IMR-90 (cell line): ENCODE measurements around the gene CRABP1.

Experiments
- BHLHE40 ChIP-seq: fragments of 150-350 bp; IDR thresholded peaks from 2 replicates; pipeline ENCODE4 v1.6.1; 2016; ENCODE audit warnings: mild to moderate bottlenecking, low read depth, low read length
- CEBPB ChIP-seq: IDR thresholded peaks from 2 replicates; pipeline ENCODE4 v1.6.1; 2012; ENCODE audit warnings: low read depth, low read length, improper control_type of control experiment
- CHD1 ChIP-seq: IDR thresholded peaks from 2 replicates; pipeline ENCODE4 v1.6.1; 2012; ENCODE audit warnings: low read depth, low read length, improper control_type of control experiment
- CTCF ChIP-seq: conservative IDR thresholded peaks from 2 replicates; pipeline ENCODE4 v1.5.1; 2012; ENCODE audit warnings: mild to moderate bottlenecking, low read depth, low read length, improper control_type of control experiment
- FOS ChIP-seq: fragments of 150-350 bp; IDR thresholded peaks from 2 replicates; pipeline ENCODE4 v1.6.1; 2016; ENCODE audit warnings: low read depth, low read length
- MAFK ChIP-seq: IDR thresholded peaks from 2 replicates; pipeline ENCODE4 v1.6.1; 2012; ENCODE audit warnings: low read depth, low read length, improper control_type of control experiment
- POLR2A ChIP-seq: IDR thresholded peaks from 2 replicates; pipeline ENCODE4 v1.6.1; 2012; ENCODE audit warnings: mild to moderate bottlenecking, low read depth, low read length
- RCOR1 ChIP-seq: IDR thresholded peaks from 2 replicates; pipeline ENCODE4 v1.6.1; 2012; ENCODE audit warnings: mild to moderate bottlenecking, low read length, improper control_type of control experiment; ENCODE audit not compliant: insufficient replicate concordance
- RFX5 ChIP-seq: IDR thresholded peaks from 2 replicates; pipeline ENCODE4 v1.8.0; 2012; ENCODE audit warnings: low read depth, mild to moderate bottlenecking, low read length, moderate library complexity
- SMC3 ChIP-seq: fragments of 150-350 bp; IDR thresholded peaks from 2 replicates; pipeline ENCODE4 v1.6.1; 2016; ENCODE audit warnings: low read depth, mild to moderate bottlenecking, antibody characterized with exemption, low read length, moderate library complexity
- USF2 ChIP-seq: fragments of 150-350 bp; IDR thresholded peaks from 2 replicates; pipeline ENCODE4 v1.6.1; 2017; ENCODE audit warnings: mild to moderate bottlenecking, antibody characterized with exemption, low read length, low read depth

DNA sequence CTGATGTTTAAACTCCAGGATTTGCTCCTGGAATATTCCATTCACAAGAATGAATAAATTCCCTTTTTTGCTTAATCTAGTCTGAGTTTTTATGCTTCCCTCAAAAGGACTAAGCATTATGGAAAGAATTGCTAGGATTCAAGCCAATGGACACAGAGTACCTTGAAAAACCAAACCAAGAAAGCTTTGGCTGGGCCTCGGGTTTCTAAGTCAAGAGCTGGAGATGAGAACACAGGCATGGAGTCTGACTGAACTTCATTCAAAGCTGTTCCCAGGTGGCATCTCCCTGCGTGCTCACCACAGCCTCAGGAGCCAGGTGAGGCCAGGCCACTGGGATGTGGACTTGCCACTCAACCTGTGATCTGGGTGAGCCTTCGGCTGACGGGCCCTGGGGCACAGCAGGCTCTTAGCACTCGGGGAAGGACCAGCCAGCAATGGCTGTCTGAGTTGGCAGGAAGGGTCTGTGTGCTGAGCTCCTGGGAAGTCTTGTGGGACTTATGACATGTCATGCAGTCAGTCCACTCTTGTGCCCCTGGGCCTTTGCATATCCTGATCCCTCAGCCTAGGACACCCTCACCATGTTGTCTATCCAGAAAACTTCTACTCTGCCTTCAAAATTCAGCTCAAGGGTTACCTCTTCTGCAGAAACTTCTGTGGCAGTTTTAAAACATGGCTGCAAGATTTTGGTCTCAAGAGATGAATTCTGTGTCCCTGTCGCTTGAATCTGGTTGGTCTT, 21.8 kb downstream of the CRABP1 start:
- no peak for TF ChIP-seq CTCF
- TF ChIP-seq CHD1 = no peak
- TF ChIP-seq POLR2A = no peak
- TF ChIP-seq CEBPB = no peak
- no peak for TF ChIP-seq MAFK
- no peak for TF ChIP-seq USF2
- no peak for TF ChIP-seq RCOR1
- TF ChIP-seq FOS = no peak
- no peak for TF ChIP-seq RFX5
- TF ChIP-seq BHLHE40 = no peak
- no peak for TF ChIP-seq SMC3
